HCT116 (cell line): ENCODE measurements around the gene CENPT. TPM values are rescaled to one million over a fixed set of nuclear protein-coding genes. Genes with fewer than 3 reads are reported as not detected.
A peak's percentile ranks its signal among the peaks of the same experiment; 100 is the strongest.

Experiments used
- ATAC-seq: fragments of 200-7000 bp; cut with Tn5 transposase; 2 replicates; pipeline ENCODE4 v1.9.1; 2020; ENCODE audit warnings: mild to moderate bottlenecking, moderate library complexity
- BruUV-seq: library from RNA; stranded (reverse); fragments of 400-500 nt; replicated peaks from 2 replicates; lab custom pipeline; 2021; lab: Mats Ljungman, UMichigan
- CTCF ChIA-PET: fragments of 300-600 bp; sonication (Branson Sonifier 250); formaldehyde crosslinking; loops from one replicate; lab custom pipeline; 2021; ENCODE audit warnings: antibody characterized with exemption; lab: Charles Lee
- POLR2A ChIA-PET: fragments of 300-600, 350-600 bp; sonication (Branson Sonifier 250); formaldehyde crosslinking; loops from one replicate; lab custom pipeline; 2021; ENCODE audit warnings: antibody characterized with exemption; lab: Charles Lee
- RAD21 ChIA-PET, 2 experiments: fragments of 300-600 bp; sonication (Branson Sonifier 250); formaldehyde crosslinking; loops; one replicate each; lab custom pipeline; 2023; ENCODE audit warnings: low total read pairs in 2 of 2; ENCODE audit not compliant: uncharacterized antibody in 2 of 2, unreplicated experiment in 2 of 2, low non-redundant PET in 1 of 2; lab: Charles Lee
- DNase-seq: peaks from one replicate; pipeline ENCODE4 v3.0.0-alpha.2; 2010; ENCODE audit warnings: low read depth, low spot score
- H2AFZ ChIP-seq: fragments of 200-600 bp; shearing (Covaris generic), sonication (generic); 2 replicates; pipeline ENCODE4 v1.6.1; 2017; ENCODE audit warnings: low read depth, mixed run types, mixed read lengths, antibody characterized with exemption, low read length; ENCODE audit not compliant: poor library complexity, severe bottlenecking
- H3K27ac ChIP-seq: 2 replicates; pipeline ENCODE4 v1.5.1; 2012; ENCODE audit warnings: low read depth, low read length
- H3K27me3 ChIP-seq: fragments of 200-600 bp; sonication (generic); 2 replicates; pipeline ENCODE4 v1.6.1; 2016; ENCODE audit warnings: mixed run types, low read length, mixed read lengths; ENCODE audit not compliant: insufficient read depth
- H3K36me3 ChIP-seq, 2 experiments: fragments of 200-500 bp in 1 of 2; fragments of 200-600 bp in 1 of 2; sonication (Bioruptor generic) in 1 of 2; sonication (generic) in 1 of 2; 2 replicates each; pipeline versions ENCODE4 v1.5.1 to v1.6.1; 2014 to 2016; ENCODE audit warnings: low read length in 2 of 2, inconsistent platforms in 1 of 2, mixed read lengths in 1 of 2, mixed run types in 1 of 2; ENCODE audit not compliant: insufficient read depth in 2 of 2, control insufficient read depth in 1 of 2
- H3K4me1 ChIP-seq, 2 experiments: fragments of 200-600 bp in 1 of 2; sonication (generic) in 1 of 2; 2 replicates each; pipeline versions ENCODE4 v1.5.1 to v1.6.1; 2012 to 2017; ENCODE audit warnings: low read length in 2 of 2, inconsistent platforms in 1 of 2, mild to moderate bottlenecking in 1 of 2, mixed read lengths in 1 of 2, mixed run types in 1 of 2, moderate library complexity in 1 of 2; ENCODE audit not compliant: insufficient read depth in 2 of 2, control insufficient read depth in 1 of 2
- H3K4me2 ChIP-seq: fragments of 200-600 bp; sonication (generic); 2 replicates; pipeline ENCODE4 v1.6.1; 2017; ENCODE audit warnings: mixed run types, low read length, mixed read lengths
- H3K4me3 ChIP-seq, 2 experiments: fragments of 200-600 bp in 1 of 2; sonication (generic) in 1 of 2; replicated peaks in 1 of 2; 2 replicates each; pipeline ENCODE4 v1.5.1; 2011 to 2016; ENCODE audit warnings: low read length in 2 of 2, control low read depth in 1 of 2, low read depth in 1 of 2, mild to moderate bottlenecking in 1 of 2, mixed read lengths in 1 of 2, mixed run types in 1 of 2
- H3K79me2 ChIP-seq: fragments of 200-600 bp; sonication (generic); 2 replicates; pipeline ENCODE4 v1.6.1; 2017; ENCODE audit warnings: mild to moderate bottlenecking, mixed run types, low read length, moderate library complexity, mixed read lengths; ENCODE audit not compliant: insufficient read depth
- H3K9ac ChIP-seq: fragments of 200-600 bp; sonication (generic); 2 replicates; pipeline ENCODE4 v1.6.1; 2016; ENCODE audit warnings: low read length, mixed read lengths
- H3K9me2 ChIP-seq: fragments of 200-600 bp; sonication (generic), shearing (Covaris generic); 2 replicates; pipeline ENCODE4 v1.6.1; 2017; ENCODE audit warnings: mixed run types, mild to moderate bottlenecking, moderate library complexity; ENCODE audit not compliant: insufficient read depth
- H3K9me3 ChIP-seq, 2 experiments: fragments of 200-500 bp in 1 of 2; fragments of 200-600 bp in 1 of 2; sonication (Bioruptor generic) in 1 of 2; sonication (generic) in 1 of 2; 2 replicates each; pipeline ENCODE4 v1.6.1; 2014 to 2017; ENCODE audit warnings: low read length in 2 of 2, mixed read lengths in 2 of 2, inconsistent platforms in 1 of 2, low read depth in 1 of 2, mild to moderate bottlenecking in 1 of 2, mixed run types in 1 of 2, moderate library complexity in 1 of 2; ENCODE audit not compliant: control insufficient read depth in 1 of 2, insufficient read depth in 1 of 2
- H4K20me1 ChIP-seq: fragments of 200-600 bp; sonication (generic), shearing (Covaris generic); 2 replicates; pipeline ENCODE4 v1.6.1; 2017; ENCODE audit warnings: mixed run types, mild to moderate bottlenecking, moderate library complexity; ENCODE audit not compliant: insufficient read depth
- CBX3 ChIP-seq: IDR thresholded peaks from 2 replicates; pipeline ENCODE4 v1.6.1; 2012; ENCODE audit warnings: low read depth
- EGR1 ChIP-seq: IDR thresholded peaks from 2 replicates; pipeline ENCODE4 v1.6.1; 2012; ENCODE audit warnings: low read depth
- EZH2phosphoT487 ChIP-seq: fragments of 200-600 bp; IDR thresholded peaks from 2 replicates; pipeline ENCODE4 v1.6.1; 2018; ENCODE audit warnings: antibody characterized with exemption, borderline replicate concordance
- JUND ChIP-seq: IDR thresholded peaks from 2 replicates; pipeline ENCODE4 v1.6.1; 2012
- POLR2A ChIP-seq: IDR thresholded peaks from 2 replicates; pipeline ENCODE4 v1.7.0; 2011; ENCODE audit warnings: borderline replicate concordance; ENCODE audit not compliant: insufficient read depth, insufficient read length; ENCODE audit errors: extremely low read depth
- RAD21 ChIP-seq: IDR thresholded peaks from 2 replicates; pipeline ENCODE4 v1.6.1; 2012; ENCODE audit warnings: low read depth, mild to moderate bottlenecking
- SIN3A ChIP-seq: IDR thresholded peaks from 2 replicates; pipeline ENCODE4 v1.6.1; 2012; ENCODE audit warnings: low read depth
- SP1 ChIP-seq: IDR thresholded peaks from 2 replicates; pipeline ENCODE4 v1.6.1; 2012; ENCODE audit warnings: low read depth
- TCF7L2 ChIP-seq: IDR thresholded peaks from 2 replicates; pipeline ENCODE4 v1.7.0; 2011; ENCODE audit warnings: borderline replicate concordance, inconsistent platforms; ENCODE audit not compliant: insufficient read depth, insufficient read length; ENCODE audit errors: extremely low read depth
- intact Hi-C: fragments of 100-400 bp; cut with micrococcal nuclease; formaldehyde crosslinking; loops from 2 replicates; pipeline ENCODE4 v1.10.0; 2022
- total RNA-seq: library from RNA; stranded (reverse); gene quantifications from one replicate; pipeline ENCODE4 v1.2.1, GENCODE V29; 2021; ENCODE audit not compliant: unreplicated experiment
- TF ChIP-seq, protein P1 (sequence below): IDR thresholded peaks from 2 replicates; pipeline ENCODE4 v1.6.1; 2012; ENCODE audit warnings: low read depth
- TF ChIP-seq, protein P2 (sequence below), 3 experiments: fragments of 200-600 bp in 1 of 3; sonication (generic) in 1 of 3; IDR thresholded peaks in 2 of 3; conservative IDR thresholded peaks in 1 of 3; 2 replicates each; pipeline ENCODE4 v1.5.1; 2012 to 2017; ENCODE audit warnings: low read depth in 2 of 3, low read length in 2 of 3, antibody characterized with exemption in 1 of 3, borderline replicate concordance in 1 of 3, control low read depth in 1 of 3, mild to moderate bottlenecking in 1 of 3, mixed read lengths in 1 of 3, mixed run types in 1 of 3, moderate library complexity in 1 of 3; ENCODE audit not compliant: insufficient read depth in 1 of 3

Gene CENPT
- total RNA-seq, 1 experiment from 2014 or later = 40.5 TPM

- BruUV-seq = no TSS peak
- H3K4me2 ChIP-seq = no peak overlapping the region
- no peak for ATAC-seq
- H4K20me1 ChIP-seq = no peaks in the 10 kb centered on the region
- RAD21 ChIA-PET = no interaction called here
- H3K9ac ChIP-seq = no peak overlapping the region
- H3K36me3 ChIP-seq = peaks cover 27 to 29% of the 10 kb centered on the region in 2 experiments; a peak in 3 of 4 replicates
- H3K27me3 ChIP-seq = no peaks in the 10 kb centered on the region
- CTCF ChIA-PET = interaction anchor here (1.2 to 1.5 kb wide), 2 partner anchors 13 to 55 kb away, joined by 6 read pairs; partner anchors contain the start of gene NRN1L
- H3K27ac ChIP-seq = peak overlapping the region; percentile 10; the same call in 1 of the 2 replicates
- intact Hi-C loops = no loop called here
- DNase-seq = no peak
- no peaks in the 10 kb centered on the region for H3K9me3 ChIP-seq
- peaks cover 40% of the 10 kb centered on the region for H3K79me2 ChIP-seq
- no peaks in the 10 kb centered on the region for H3K9me2 ChIP-seq
- no peak overlapping the region for H2AFZ ChIP-seq
- peaks cover 7 to 17% of the 10 kb centered on the region in 2 experiments for H3K4me1 ChIP-seq
- TF ChIP-seq JUND (no peak), EGR1 (no peak), EZH2phosphoT487 (no peak), RAD21 (no peak), TCF7L2 (no peak), CBX3 (no peak), POLR2A (no peak), SIN3A (no peak), SP1 (no peak)
- TF ChIP-seq, protein P1, sequence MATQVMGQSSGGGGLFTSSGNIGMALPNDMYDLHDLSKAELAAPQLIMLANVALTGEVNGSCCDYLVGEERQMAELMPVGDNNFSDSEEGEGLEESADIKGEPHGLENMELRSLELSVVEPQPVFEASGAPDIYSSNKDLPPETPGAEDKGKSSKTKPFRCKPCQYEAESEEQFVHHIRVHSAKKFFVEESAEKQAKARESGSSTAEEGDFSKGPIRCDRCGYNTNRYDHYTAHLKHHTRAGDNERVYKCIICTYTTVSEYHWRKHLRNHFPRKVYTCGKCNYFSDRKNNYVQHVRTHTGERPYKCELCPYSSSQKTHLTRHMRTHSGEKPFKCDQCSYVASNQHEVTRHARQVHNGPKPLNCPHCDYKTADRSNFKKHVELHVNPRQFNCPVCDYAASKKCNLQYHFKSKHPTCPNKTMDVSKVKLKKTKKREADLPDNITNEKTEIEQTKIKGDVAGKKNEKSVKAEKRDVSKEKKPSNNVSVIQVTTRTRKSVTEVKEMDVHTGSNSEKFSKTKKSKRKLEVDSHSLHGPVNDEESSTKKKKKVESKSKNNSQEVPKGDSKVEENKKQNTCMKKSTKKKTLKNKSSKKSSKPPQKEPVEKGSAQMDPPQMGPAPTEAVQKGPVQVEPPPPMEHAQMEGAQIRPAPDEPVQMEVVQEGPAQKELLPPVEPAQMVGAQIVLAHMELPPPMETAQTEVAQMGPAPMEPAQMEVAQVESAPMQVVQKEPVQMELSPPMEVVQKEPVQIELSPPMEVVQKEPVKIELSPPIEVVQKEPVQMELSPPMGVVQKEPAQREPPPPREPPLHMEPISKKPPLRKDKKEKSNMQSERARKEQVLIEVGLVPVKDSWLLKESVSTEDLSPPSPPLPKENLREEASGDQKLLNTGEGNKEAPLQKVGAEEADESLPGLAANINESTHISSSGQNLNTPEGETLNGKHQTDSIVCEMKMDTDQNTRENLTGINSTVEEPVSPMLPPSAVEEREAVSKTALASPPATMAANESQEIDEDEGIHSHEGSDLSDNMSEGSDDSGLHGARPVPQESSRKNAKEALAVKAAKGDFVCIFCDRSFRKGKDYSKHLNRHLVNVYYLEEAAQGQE = no peak
- TF ChIP-seq, protein P2, sequence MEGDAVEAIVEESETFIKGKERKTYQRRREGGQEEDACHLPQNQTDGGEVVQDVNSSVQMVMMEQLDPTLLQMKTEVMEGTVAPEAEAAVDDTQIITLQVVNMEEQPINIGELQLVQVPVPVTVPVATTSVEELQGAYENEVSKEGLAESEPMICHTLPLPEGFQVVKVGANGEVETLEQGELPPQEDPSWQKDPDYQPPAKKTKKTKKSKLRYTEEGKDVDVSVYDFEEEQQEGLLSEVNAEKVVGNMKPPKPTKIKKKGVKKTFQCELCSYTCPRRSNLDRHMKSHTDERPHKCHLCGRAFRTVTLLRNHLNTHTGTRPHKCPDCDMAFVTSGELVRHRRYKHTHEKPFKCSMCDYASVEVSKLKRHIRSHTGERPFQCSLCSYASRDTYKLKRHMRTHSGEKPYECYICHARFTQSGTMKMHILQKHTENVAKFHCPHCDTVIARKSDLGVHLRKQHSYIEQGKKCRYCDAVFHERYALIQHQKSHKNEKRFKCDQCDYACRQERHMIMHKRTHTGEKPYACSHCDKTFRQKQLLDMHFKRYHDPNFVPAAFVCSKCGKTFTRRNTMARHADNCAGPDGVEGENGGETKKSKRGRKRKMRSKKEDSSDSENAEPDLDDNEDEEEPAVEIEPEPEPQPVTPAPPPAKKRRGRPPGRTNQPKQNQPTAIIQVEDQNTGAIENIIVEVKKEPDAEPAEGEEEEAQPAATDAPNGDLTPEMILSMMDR (IDR thresholded peaks at IDR 0.05 in 2 of 3, conservative IDR thresholded peaks at IDR 0.05 in 1 of 3; ENCODE audit: borderline replicate concordance in 1 of 3, insufficient read depth in 1 of 3, low read depth in 2 of 3, low read length in 2 of 3) = no peak
- POLR2A ChIA-PET = no interaction called here
- H3K4me3 ChIP-seq = no peak overlapping the region
Measured at GRCh38 chr16:67871256-67871655, 23.8 kb upstream of the CENPT start.
